Muscle layer of colon (tissue), 2 donors: ENCODE measurements around the gene SLC22A1.
"Not testable (repeated sequence)": the region's sequence is repeated elsewhere in the genome, so short reads cannot be mapped to it uniquely, and the experiment has no call there.

Experiments used
- H3K27ac ChIP-seq: one replicate; pipeline ENCODE4 v1.7.0; 2013; ENCODE audit warnings: low read depth, mild to moderate bottlenecking, low read length, moderate library complexity
- H3K27me3 ChIP-seq, 2 donors: one replicate each; pipeline ENCODE4 v1.7.0; 2013; ENCODE audit warnings: low read length in 2 of 2, mild to moderate bottlenecking in 2 of 2; ENCODE audit not compliant: insufficient read depth in 2 of 2, control insufficient read depth in 1 of 2
- H3K36me3 ChIP-seq: one replicate; pipeline ENCODE4 v1.7.0; 2013; ENCODE audit warnings: mild to moderate bottlenecking, low read length; ENCODE audit not compliant: insufficient read depth
- H3K4me1 ChIP-seq: one replicate; pipeline ENCODE4 v1.7.0; 2013; ENCODE audit warnings: mild to moderate bottlenecking, low read length; ENCODE audit not compliant: insufficient read depth
- H3K4me3 ChIP-seq, 2 donors: one replicate each; pipeline ENCODE4 v1.7.0; 2013; ENCODE audit warnings: low read length in 2 of 2, low read depth in 1 of 2, mild to moderate bottlenecking in 1 of 2, moderate library complexity in 1 of 2
- H3K9ac ChIP-seq: one replicate; pipeline ENCODE4 v1.7.0; 2013; ENCODE audit warnings: low read length
- H3K9me3 ChIP-seq: one replicate; pipeline ENCODE4 v1.7.0; 2013; ENCODE audit warnings: mild to moderate bottlenecking, low read length
- donor health status: abdominal sarcoma.
- donor health status: Adenocarcinoma of cecum.

The SLC22A1 gene

DNA sequence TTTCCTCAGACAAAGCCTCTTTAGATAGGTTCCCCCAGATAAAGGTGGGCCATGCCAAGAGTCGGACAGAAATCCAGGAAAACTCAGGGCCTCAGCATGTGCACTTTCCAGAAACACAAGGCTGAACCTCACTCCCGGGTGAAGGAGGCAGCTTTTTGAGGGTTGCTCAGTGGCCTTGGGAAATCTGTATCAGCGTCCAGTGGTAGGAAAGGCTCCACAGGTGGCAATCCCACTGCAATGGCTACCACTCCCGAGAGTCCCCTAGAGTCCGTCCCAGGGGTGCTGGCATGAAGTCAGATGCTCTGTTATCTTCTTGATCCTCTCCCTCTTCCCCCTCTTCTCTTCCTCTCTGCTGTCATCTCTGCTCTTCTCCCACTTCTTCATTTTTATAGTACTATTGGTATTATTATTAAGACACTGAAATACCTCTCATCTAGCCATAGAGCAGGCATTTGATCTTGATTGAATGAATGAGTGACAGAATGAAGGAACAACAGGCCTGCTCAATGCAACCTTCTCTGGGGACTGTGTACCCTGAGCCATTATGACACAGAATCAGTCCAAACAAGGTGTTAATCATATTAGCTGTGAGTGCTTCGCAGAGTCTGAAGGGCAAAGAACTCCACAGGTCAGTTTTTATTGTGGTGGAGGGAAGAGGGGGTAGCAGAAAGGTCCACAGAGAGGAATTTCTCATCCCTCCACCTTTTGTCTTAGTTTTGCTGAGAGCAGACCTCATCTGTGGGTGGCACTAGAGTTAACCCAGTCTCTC, 13.3 kb downstream of the SLC22A1 start:
- Histone ChIP-seq H3K27me3 (no peaks in the 10 kb centered on the region), H3K36me3 (no peaks in the 10 kb centered on the region), H3K9me3 (no peaks in the 10 kb centered on the region), H3K4me3 (no peak overlapping the region), H3K4me1 (peaks cover 18% of the 10 kb centered on the region), H3K9ac (no peak overlapping the region), H3K27ac (no peak overlapping the region)

DNA sequence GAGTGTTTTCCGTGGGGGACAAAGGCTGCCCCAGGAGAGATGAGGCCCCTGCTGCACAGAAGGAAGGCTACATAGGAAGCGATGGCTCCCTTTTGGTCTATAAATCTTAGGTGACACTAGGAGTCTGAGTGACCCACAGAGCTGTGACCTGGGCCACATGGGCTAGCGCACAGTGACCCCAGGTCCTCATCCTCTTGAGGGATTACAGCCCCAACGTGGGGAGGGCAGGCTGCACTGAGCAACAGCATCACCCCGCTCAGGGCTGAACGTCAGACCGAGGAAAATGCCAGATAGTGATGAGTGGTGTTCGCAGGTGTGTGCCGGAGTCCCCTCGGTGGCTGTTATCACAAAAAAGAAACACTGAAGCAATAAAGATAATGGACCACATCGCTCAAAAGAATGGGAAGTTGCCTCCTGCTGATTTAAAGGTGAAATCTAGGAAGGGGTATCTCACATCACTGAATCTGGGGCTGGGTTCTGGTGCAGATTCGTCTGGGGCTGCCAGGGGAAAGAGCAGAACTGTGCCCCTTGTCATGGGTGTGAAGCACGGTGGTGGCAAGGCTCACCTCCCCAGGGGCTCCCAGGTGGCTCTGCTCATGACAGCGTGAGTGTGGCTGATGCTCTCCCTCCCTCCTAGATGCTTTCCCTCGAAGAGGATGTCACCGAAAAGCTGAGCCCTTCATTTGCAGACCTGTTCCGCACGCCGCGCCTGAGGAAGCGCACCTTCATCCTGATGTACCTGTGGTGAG, 14.5 kb downstream of the SLC22A1 start:
- Histone ChIP-seq H3K27me3 (no peaks in the 10 kb centered on the region), H3K4me1 (peaks cover 28% of the 10 kb centered on the region), H3K4me3 (no peak overlapping the region), H3K36me3 (no peaks in the 10 kb centered on the region), H3K27ac (no peak overlapping the region), H3K9me3 (no peaks in the 10 kb centered on the region), H3K9ac (no peak overlapping the region)

DNA sequence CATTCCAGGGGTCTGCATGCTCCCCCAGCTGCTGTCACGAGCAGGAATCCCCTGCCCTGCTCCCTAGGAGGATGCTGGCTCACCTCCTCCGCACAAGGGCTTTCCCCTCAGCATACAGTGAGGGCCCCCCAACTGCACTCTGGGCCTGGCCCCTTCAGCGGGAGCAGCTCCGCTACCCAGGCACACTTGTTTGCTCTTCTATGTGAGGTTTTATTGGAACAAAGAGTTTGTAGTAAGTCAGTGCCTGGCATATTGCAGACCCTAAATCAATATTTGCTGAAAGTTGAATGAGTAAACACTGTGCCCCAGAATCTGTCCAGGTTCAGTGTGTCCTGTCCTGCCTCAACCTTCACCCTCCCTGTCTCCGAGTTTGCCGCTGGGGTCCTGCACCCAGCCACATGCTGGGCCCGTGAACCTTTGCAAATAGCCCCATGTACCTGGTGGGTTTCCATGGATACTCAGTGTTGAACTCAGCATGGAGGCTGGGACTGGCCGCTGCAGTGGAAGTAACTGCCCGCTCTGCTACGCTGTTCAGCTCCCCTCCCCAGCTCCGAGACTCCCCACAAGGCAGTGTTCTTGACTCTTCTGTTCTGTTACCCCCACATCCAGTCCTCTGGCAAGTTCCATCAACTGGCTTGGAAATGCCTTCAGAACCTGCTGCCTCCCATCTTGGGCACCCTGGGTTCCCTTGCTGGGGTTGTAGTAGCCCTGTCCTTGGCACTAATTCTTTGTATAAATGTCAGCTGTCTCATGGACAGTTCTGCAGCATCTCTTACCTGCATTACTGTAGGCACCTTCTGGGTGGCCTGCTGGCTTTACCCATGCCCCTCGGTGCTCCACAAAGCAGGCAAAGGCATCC, 15.7 kb downstream of the SLC22A1 start:
- no peaks in the 10 kb centered on the region for H3K27me3 ChIP-seq
- no peaks in the 10 kb centered on the region for H3K36me3 ChIP-seq
- H3K9me3 ChIP-seq = no peaks in the 10 kb centered on the region
- no peak overlapping the region for H3K9ac ChIP-seq
- H3K4me3 ChIP-seq = no peak overlapping the region
- no peak overlapping the region for H3K27ac ChIP-seq
- H3K4me1 ChIP-seq = peaks cover 41% of the 10 kb centered on the region

DNA sequence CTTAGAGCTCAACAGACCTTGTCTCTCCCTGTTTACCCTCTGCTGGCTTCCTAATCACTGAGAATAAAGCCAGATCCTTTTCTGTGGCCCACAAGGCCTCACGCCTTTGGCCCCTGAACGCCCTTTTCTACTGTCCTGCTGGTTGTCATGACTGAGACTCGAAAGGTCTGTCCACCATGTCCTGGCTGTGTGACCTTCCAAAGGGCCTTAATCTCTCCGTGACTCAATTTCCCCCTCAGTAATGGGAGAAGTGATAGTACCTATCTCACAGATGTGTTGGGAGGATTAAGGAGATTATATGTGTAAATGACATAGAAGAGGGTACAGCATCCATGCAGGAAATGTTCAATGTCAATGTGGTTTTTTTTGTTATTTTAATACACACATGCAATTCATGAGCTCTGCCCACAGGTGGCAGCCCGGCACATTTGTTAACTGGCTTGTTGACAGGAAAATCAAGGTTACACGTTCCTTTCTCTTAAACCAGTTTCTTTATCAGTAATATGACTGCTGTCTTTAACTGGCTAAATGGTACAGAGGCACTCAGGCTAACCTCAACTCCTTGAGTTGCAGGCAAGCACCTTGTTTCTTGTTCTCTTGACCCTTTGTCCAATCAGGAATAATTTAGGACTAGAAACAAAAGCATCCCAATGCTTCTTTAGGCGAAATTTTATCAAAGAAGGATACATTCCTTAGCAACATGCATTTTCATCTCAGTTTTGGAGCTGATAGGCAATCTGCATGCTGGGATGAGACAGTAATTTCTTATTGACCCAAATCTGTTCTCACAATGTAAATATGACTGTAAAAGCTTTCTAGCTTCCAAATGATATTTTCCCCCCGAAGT, 16.6 kb downstream of the SLC22A1 start:
- H3K4me3 ChIP-seq = no peak overlapping the region
- no peak overlapping the region for H3K9ac ChIP-seq
- H3K36me3 ChIP-seq = no peaks in the 10 kb centered on the region
- no peaks in the 10 kb centered on the region for H3K27me3 ChIP-seq
- H3K4me1 ChIP-seq = peaks cover 42% of the 10 kb centered on the region
- no peaks in the 10 kb centered on the region for H3K9me3 ChIP-seq
- no peak overlapping the region for H3K27ac ChIP-seq

DNA sequence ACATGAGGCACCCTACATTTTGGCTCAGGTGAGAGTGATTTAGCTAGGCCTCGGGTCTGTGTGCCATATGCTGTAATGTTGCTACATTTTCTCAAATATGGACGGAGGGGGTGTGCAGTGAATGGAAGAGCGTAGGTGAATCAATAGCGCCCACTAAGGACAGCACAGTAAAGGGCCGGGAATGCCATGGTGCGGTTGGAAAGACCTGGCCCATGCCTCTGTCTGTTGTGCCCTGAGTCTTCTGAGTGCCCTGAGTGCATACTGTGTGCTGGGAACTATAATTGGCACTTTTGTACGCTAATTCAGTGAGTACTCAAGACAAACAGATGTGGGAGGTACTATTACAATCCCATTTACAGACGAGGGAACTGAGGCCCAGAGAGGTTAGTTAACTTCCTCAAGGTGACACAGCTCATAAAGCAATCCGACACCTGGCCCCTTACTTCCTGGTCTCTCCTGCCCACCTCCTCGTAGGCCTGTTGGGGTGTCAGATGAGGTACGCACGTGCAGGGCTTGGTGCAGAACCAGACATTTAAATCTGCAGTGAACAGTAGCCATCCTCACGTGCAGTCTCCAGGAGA, 17.3 kb downstream of the SLC22A1 start:
- no peaks in the 10 kb centered on the region for H3K27me3 ChIP-seq
- no peak overlapping the region for H3K4me3 ChIP-seq
- no peaks in the 10 kb centered on the region for H3K9me3 ChIP-seq
- H3K4me1 ChIP-seq = peaks cover 42% of the 10 kb centered on the region
- H3K9ac ChIP-seq = no peak overlapping the region
- H3K36me3 ChIP-seq = no peaks in the 10 kb centered on the region
- H3K27ac ChIP-seq = no peak overlapping the region

DNA sequence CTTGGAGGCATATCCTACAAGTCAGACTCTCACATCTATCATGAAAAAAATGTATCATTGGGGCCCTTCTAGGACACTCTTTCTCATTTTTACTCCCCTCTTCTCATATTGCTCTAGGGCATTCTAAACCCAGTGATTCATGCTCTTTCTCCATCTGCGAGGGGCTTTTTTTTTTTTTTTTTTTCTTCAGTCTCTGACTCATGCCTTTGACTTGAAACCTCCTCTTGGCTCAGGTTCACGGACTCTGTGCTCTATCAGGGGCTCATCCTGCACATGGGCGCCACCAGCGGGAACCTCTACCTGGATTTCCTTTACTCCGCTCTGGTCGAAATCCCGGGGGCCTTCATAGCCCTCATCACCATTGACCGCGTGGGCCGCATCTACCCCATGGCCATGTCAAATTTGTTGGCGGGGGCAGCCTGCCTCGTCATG, 17.8 kb downstream of the SLC22A1 start:
- Histone ChIP-seq H3K27me3 (no peaks in the 10 kb centered on the region), H3K9ac (no peak overlapping the region), H3K4me3 (no peak overlapping the region), H3K9me3 (no peaks in the 10 kb centered on the region), H3K4me1 (peaks cover 42% of the 10 kb centered on the region), H3K36me3 (no peaks in the 10 kb centered on the region), H3K27ac (peak overlapping the region; percentile 38)

DNA sequence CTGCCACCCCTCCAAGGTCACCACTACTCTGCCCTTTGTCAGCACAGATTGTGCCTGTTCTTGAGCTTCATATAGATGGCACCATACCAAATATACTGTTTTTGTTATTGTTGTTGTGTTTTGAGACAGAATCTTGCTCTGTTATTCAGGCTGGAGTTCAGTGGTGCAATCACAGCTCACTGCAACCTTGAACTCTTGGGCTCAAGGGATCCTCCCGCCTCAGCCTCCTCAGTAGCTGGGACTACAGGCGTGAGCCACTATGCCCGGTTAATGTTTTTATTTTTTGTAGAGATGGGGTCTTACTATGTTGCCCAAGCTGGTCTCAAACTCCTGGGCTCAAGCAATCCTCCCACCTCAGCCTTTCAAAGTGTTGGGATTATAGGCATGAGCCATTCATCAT, 18.9 kb downstream of the SLC22A1 start:
- H3K9ac ChIP-seq, H3K4me3 ChIP-seq, H3K27me3 ChIP-seq, H3K9me3 ChIP-seq, H3K36me3 ChIP-seq: not testable (repeated sequence)
- peaks cover 42% of the 10 kb centered on the region for H3K4me1 ChIP-seq
- H3K27ac ChIP-seq = peak overlapping the region; percentile 81

DNA sequence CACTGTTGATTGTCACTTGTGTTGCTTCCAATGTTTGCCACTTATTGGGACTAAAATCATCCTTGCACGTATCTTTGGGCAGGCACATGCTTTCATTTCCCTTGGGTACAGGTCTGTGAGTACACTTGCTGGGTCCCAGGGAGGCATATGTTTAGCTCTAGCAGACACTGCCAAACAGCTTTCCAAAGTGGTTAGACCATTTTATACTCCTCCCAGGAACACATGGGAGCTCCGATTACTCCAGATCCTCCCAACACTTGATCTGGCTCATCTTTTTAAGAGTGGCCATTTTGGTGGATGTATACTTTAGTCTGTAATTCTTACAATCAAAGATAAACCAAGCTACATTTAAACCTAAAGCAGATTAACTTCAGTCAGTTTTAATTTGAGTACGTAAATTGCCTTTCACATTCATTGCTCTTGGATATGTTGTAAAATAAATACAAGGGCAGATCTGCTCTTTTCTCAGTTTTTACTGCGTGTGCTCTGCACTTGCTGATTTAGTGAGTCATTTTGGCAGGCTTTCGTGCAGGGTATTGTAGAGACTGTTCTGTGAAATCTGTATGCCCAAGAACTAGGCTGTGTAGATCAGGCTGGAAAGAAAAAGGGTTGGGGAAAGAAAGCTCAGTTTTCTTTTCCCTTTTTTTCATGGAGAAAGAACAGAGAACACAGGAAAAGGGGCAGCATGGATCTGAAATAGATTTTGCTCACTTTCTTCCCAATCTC, 19.5 kb downstream of the SLC22A1 start:
- peaks cover 42% of the 10 kb centered on the region for H3K4me1 ChIP-seq
- H3K27ac ChIP-seq = peak overlapping the region; percentile 81
- no peak overlapping the region for H3K9ac ChIP-seq
- H3K27me3 ChIP-seq = no peaks in the 10 kb centered on the region
- no peak overlapping the region for H3K4me3 ChIP-seq
- no peaks in the 10 kb centered on the region for H3K9me3 ChIP-seq
- no peaks in the 10 kb centered on the region for H3K36me3 ChIP-seq

DNA sequence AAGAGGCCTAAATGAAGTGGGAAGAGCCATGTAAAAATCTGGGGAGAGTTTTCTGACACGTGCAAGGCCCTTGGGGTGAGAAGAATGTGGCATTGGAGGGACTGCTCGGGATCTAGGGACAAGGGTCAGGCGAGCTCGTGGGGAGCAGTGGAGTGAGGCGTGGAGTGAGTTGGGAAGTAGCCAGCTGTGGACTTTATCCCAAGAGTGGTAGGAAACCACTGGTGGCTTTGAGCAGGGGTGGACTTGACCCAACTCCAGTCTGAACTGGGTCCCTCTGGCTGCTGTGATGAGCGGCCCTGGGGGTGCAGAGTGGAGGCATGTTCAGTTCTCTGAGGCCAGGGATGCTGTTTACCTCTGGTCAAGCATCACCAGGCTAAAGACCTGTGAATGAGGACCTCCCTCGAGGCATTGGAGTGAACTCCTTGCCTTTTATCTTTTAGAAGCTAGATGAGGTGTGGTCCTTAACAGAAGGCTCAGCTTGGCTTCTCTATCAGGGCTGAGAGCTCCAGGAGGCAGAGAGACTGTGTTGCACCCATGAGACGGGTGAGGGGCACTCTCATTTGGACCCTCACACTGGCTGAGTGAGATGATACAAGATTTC, 20.6 kb downstream of the SLC22A1 start:
- Histone ChIP-seq H3K4me3 (no peak overlapping the region), H3K27ac (peak overlapping the region; percentile 81), H3K27me3 (no peaks in the 10 kb centered on the region), H3K9me3 (no peaks in the 10 kb centered on the region), H3K4me1 (peaks cover 50% of the 10 kb centered on the region), H3K36me3 (no peaks in the 10 kb centered on the region), H3K9ac (no peak overlapping the region)
